WERI-Rb-1 (cell line): Measurements from ENCODE around the gene MOB3C.
"Not testable (repeated sequence)": the region's sequence is repeated elsewhere in the genome, so short reads cannot be mapped to it uniquely, and the experiment has no call there.

Experiments
- DNase-seq: peaks from one replicate; pipeline ENCODE4 v3.0.0-alpha.2; 2020
- H3K27ac ChIP-seq: fragments of 250-450 bp; sonication (Bioruptor Pico); 2 replicates; pipeline ENCODE4 v1.5.1; 2020; ENCODE audit warnings: mild to moderate bottlenecking, moderate library complexity
- H3K27me3 ChIP-seq: fragments of 250-450 bp; sonication (Bioruptor Pico); 2 replicates; pipeline ENCODE4 v1.5.1; 2021; ENCODE audit warnings: mild to moderate bottlenecking, low read depth, moderate library complexity; ENCODE audit not compliant: insufficient read depth, severe bottlenecking
- H3K36me3 ChIP-seq: fragments of 250-450 bp; sonication (Bioruptor Pico); 2 replicates; pipeline ENCODE4 v1.5.1; 2020; ENCODE audit warnings: mild to moderate bottlenecking, moderate library complexity
- H3K4me3 ChIP-seq: 2 replicates; pipeline ENCODE4 v1.5.1; 2011; ENCODE audit warnings: low read depth, mild to moderate bottlenecking, control low read depth, low read length
- H3K9me3 ChIP-seq: fragments of 250-450 bp; sonication (Bioruptor Pico); 2 replicates; pipeline ENCODE4 v1.5.1; 2021; ENCODE audit warnings: mild to moderate bottlenecking, moderate library complexity; ENCODE audit not compliant: severe bottlenecking
- CTCF ChIP-seq: IDR thresholded peaks from 2 replicates; pipeline ENCODE4 v1.5.1; 2011; ENCODE audit warnings: low read depth, mild to moderate bottlenecking, control low read depth, inconsistent platforms, low read length

The MOB3C gene

GRCh38 chr1:46656643-46657042, 40.0 kb upstream of the MOB3C start:
- H3K4me3 ChIP-seq = no peak overlapping the region
- H3K9me3 ChIP-seq = no peaks in the 10 kb centered on the region
- peaks cover 13% of the 10 kb centered on the region for H3K36me3 ChIP-seq
- H3K27me3 ChIP-seq = no peaks in the 10 kb centered on the region
- no peak for TF ChIP-seq CTCF
- no peak for DNase-seq
- no peak overlapping the region for H3K27ac ChIP-seq

GRCh38 chr1:46655848-46656247, 39.2 kb upstream of the MOB3C start:
- no peak overlapping the region for H3K4me3 ChIP-seq
- DNase-seq = no peak
- TF ChIP-seq CTCF = no peak
- peaks cover 16% of the 10 kb centered on the region for H3K36me3 ChIP-seq
- H3K27me3 ChIP-seq = no peaks in the 10 kb centered on the region
- H3K27ac ChIP-seq = no peak overlapping the region
- H3K9me3 ChIP-seq = no peaks in the 10 kb centered on the region

- not testable (repeated sequence) for H3K4me3 ChIP-seq, H3K9me3 ChIP-seq, H3K27ac ChIP-seq, H3K27me3 ChIP-seq, DNase-seq
- H3K36me3 ChIP-seq = peaks cover 17% of the 10 kb centered on the region
These were observed 38.1 kb upstream of the MOB3C start for GRCh38 chr1:46654698-46655097.

- H3K27ac ChIP-seq = no peak overlapping the region
- no peaks in the 10 kb centered on the region for H3K27me3 ChIP-seq
- DNase-seq = no peak
- H3K9me3 ChIP-seq = peaks cover 6% of the 10 kb centered on the region
- H3K36me3 ChIP-seq = peaks cover 21% of the 10 kb centered on the region
- no peak overlapping the region for H3K4me3 ChIP-seq
- no peak for TF ChIP-seq CTCF
These were observed 37.4 kb upstream of the MOB3C start for GRCh38 chr1:46654012-46654411.

GRCh38 chr1:46653405-46653958, 36.9 kb upstream of the MOB3C start:
- H3K36me3 ChIP-seq = peaks cover 21% of the 10 kb centered on the region
- H3K27ac ChIP-seq = no peak overlapping the region
- no peak overlapping the region for H3K4me3 ChIP-seq
- no peaks in the 10 kb centered on the region for H3K27me3 ChIP-seq
- H3K9me3 ChIP-seq = peaks cover 6% of the 10 kb centered on the region
- DNase-seq = no peak
- no peak for TF ChIP-seq CTCF

GRCh38 chr1:46652321-46653100, 35.9 kb upstream of the MOB3C start:
- peaks cover 13% of the 10 kb centered on the region for H3K36me3 ChIP-seq
- no peak overlapping the region for H3K27ac ChIP-seq
- H3K27me3 ChIP-seq = no peaks in the 10 kb centered on the region
- no peak for TF ChIP-seq CTCF
- H3K9me3 ChIP-seq = peaks cover 6% of the 10 kb centered on the region
- H3K4me3 ChIP-seq = no peak overlapping the region
- DNase-seq = no peak

- H3K27me3 ChIP-seq, H3K4me3 ChIP-seq, H3K27ac ChIP-seq, H3K9me3 ChIP-seq, DNase-seq: not testable (repeated sequence)
- H3K36me3 ChIP-seq = peaks cover 11% of the 10 kb centered on the region
These were observed 34.5 kb upstream of the MOB3C start for GRCh38 chr1:46651152-46651551.
